VCaP (cell line): ENCODE measurements around the gene LTB4R2.

Source experiments
- H3K27ac ChIP-seq: fragments of 450-650 bp; 2 replicates; pipeline ENCODE4 v1.5.1; 2017
- CTCF ChIP-seq: fragments of 450-650 bp; conservative IDR thresholded peaks from 2 replicates; pipeline ENCODE4 v1.5.1; 2017; ENCODE audit warnings: mild to moderate bottlenecking, moderate library complexity

The LTB4R2 gene

GRCh38 chr14:24340606-24341005 is 30.7 kb downstream of the LTB4R2 start:
- TF ChIP-seq CTCF = no peak
- H3K27ac ChIP-seq = no peak overlapping the region

GRCh38 chr14:24342889-24343288 is 32.9 kb downstream of the LTB4R2 start:
- H3K27ac ChIP-seq = no peak overlapping the region
- TF ChIP-seq CTCF = no peak

- no peak overlapping the region for H3K27ac ChIP-seq
- no peak for TF ChIP-seq CTCF
These were observed 34.1 kb downstream of the LTB4R2 start for GRCh38 chr14:24343795-24344660.

GRCh38 chr14:24347134-24347533 is 37.2 kb downstream of the LTB4R2 start:
- TF ChIP-seq CTCF = no peak
- no peak overlapping the region for H3K27ac ChIP-seq

GRCh38 chr14:24348186-24348585 is 38.2 kb downstream of the LTB4R2 start:
- H3K27ac ChIP-seq = no peak overlapping the region
- no peak for TF ChIP-seq CTCF

GRCh38 chr14:24349742-24350141 is 39.8 kb downstream of the LTB4R2 start:
- no peak overlapping the region for H3K27ac ChIP-seq
- TF ChIP-seq CTCF = no peak

- no peak overlapping the region for H3K27ac ChIP-seq
- peak; percentile 23; the same call in 1 of the 2 replicates for TF ChIP-seq CTCF
These were observed 41.6 kb downstream of the LTB4R2 start for GRCh38 chr14:24351517-24351916.
